GM12872 (cell line): ENCODE measurements around the gene RNF222.

Experiments used
- TF ChIP-seq, protein P1 (sequence below): IDR thresholded peaks from 3 replicates; pipeline ENCODE4 v1.5.1; 2011; ENCODE audit warnings: low read depth, mild to moderate bottlenecking, low read length, moderate library complexity; ENCODE audit not compliant: insufficient read depth

RNF222 gene, protein sequence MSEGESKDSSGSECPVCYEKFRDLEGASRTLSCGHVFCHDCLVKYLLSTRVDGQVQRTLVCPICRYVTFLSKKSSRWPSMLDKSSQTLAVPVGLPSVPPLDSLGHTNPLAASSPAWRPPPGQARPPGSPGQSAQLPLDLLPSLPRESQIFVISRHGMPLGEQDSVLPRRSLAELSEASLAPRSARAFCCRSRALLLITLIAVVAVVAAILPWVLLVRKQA

DNA sequence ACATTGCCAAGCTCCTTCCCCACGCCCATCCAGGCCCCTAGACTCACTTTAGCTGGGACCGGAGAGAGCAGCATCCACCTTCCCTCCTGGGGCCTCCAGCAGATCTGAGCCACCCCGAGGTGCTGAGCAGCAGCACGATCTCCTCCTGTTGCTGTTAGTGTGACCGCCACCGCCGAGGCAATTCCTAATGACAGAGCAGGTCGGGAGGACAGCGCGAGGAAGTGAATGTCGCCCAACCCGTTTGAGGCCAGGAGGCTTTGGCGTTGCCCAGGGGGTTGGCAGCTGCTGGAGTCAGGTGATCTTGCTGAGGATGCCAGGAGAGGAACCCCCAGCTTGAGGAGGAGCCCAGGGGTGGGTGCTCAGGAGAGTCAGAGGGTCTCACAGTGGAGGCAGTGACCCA, at the start of gene RNF222:
Gene RNF222 (minus strand): TSS at position 192 of the 400 bp plus-strand sequence. CDS start 4,366 bp downstream, outside the sequence.
- TF ChIP-seq, protein P1, sequence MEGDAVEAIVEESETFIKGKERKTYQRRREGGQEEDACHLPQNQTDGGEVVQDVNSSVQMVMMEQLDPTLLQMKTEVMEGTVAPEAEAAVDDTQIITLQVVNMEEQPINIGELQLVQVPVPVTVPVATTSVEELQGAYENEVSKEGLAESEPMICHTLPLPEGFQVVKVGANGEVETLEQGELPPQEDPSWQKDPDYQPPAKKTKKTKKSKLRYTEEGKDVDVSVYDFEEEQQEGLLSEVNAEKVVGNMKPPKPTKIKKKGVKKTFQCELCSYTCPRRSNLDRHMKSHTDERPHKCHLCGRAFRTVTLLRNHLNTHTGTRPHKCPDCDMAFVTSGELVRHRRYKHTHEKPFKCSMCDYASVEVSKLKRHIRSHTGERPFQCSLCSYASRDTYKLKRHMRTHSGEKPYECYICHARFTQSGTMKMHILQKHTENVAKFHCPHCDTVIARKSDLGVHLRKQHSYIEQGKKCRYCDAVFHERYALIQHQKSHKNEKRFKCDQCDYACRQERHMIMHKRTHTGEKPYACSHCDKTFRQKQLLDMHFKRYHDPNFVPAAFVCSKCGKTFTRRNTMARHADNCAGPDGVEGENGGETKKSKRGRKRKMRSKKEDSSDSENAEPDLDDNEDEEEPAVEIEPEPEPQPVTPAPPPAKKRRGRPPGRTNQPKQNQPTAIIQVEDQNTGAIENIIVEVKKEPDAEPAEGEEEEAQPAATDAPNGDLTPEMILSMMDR = no peak

DNA sequence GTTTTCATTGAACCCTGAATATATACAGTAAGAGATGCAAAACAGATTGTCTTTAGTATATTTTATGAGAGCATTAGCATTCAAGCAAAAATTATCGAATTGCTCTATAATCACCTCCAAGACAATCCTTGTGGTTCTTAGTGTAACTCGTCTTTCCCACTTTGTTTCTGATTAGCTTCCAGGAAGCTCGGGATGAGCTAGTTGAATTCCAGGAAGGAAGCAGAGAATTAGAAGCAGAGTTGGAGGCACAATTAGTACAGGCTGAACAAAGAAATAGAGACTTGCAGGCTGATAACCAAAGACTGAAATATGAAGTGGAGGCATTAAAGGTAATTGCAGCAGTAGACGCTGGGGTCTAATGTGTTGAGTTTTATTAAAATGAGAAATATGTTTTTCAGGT, 47.9 kb upstream of the RNF222 start:
- TF ChIP-seq, protein P1 = no peak

DNA sequence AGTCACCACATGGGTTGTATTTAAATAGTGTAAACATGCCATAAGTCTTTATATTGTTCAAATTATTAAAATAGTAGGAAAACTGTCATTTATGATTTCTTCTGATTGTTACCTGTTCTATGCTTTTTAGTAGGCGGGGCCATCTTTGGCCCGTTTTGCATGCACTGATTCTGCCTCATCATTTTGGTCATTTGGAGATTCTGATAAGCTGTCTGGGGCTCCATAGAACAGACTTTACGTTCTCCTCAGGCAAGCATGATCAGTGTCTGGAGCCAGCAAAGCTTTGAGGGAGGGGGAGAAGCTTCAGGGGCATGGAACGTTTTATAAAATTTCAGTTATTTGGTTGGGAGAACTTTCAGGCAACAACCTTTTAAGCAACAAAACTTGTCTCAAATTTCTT, 46.9 kb upstream of the RNF222 start:
- TF ChIP-seq, protein P1 = no peak

DNA sequence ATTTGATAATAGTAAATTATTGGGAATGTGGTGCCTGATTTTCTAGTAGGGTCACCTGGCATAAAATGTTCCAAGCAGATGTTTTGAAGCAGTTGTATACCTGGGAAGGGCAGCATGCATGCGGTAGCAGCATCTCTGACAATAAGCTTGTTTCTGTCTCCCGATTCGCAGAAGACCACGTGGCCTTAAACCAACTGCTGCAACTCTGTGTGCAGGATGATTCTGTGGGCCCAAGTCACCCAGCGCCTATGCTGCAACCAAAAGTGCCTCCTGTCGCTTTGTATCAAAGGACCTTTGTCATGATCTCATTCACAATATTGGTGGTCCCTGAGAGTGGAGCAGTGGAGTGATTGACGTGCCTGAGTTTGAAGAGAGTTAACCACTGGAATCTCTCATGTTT, 46.1 kb upstream of the RNF222 start:
- TF ChIP-seq, protein P1 = no peak

DNA sequence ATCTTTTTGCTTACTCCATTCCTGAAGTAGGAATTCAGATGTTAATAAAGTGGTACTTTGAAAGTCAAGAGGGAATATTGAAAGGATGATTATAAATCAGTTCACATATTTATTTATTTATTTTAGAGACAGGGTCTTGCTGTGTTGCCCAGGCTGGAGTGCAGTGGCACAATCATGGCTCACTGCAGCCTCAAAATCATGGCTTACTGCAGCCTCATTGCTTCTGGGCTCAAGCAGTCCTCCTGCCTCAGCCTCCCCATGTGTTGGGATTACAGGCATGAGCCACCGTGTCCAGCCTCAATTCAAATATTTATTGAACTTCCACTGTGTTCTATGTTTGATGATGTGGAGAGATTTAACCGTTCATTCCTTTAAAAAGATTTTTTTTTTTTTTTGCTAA, 44.7 kb upstream of the RNF222 start:
- TF ChIP-seq, protein P1 = no peak

DNA sequence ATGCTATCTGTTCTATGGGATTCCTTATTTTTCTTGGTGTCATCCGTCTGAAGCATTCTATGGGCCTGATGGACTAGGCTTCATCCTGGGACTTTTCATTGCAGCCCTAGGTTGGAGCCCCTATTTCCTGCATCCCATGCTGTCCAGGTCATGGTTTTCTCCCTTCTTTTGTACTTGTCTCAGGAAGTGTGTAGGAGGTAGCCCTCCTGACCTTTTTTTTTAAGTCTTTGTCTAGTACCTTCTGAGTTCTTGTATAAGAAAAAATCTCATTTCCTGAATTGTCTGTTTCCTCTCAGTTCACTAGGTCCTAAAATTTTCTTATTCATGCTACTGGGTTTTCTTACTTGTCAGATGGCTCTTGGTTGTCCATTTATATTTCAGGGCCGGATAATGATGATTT, 44.1 kb upstream of the RNF222 start:
- TF ChIP-seq, protein P1 = no peak

DNA sequence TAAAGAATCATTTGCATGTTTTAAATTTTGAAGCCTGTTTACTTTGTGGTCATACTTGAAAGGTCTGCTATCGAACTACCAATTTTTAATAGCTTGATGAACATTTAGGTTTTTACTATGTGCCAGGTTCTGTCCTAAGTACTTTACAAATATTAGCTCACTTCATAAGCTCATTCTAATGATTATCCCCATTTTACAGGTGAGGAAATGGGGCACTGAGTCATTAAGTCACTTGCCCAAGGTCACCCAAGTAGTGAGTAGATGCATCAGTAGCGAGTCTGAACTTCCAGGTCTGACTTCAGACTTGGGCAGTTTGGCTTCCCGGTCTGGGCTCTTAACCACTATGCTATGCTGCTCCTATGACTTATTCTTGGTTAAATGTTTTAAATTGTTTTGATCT, 42.1 kb upstream of the RNF222 start:
- TF ChIP-seq, protein P1 = no peak

DNA sequence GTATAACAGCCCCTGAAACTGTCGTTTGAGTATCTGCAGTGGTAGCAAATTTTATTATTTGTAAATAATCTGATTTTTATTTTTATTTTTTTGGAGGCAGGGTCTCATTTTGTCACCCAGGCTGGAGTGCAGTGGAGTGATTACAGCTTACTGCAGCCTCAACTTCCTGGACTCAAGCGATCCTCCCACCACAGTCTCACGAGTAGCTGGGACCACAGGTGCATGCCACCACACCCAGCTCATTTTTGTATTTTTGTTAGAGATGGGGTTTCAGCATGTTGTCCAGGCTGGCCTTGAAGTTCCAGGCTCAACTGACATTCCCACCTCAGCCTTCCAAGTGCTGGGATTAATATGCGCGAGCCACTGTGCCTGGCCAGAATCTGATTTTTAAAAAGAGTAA, 40.8 kb upstream of the RNF222 start:
- TF ChIP-seq, protein P1 = no peak
